ENCODE measurements around the gene CASP12.

The CASP12 gene

GRCh38 chr11:104837969-104838639 is 60.2 kb downstream of the CASP12 start:
- no peak for DNase-seq (ENCODE audit: low spot score)

DNA sequence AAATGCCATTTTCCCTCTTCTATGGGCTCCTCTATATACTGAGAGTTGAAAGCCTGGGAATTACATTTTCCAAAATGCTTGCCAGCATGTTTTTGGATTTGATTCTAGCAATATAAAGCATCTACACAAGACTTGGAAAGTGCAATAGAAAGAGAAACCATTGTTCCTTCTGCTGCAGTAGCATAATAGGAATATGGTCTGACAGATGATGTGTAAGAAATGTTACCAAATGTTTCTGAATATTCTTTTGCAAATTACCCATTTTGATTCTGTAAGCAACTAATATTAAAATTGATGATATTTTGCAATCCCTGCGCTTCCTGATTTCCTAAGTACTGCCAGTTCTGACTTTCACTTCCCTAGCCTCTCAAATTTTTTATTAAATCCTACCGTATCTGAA is 61.6 kb downstream of the CASP12 start:
- no peak for DNase-seq (ENCODE audit: low spot score)

Data from kidney tubule cell (primary cell).